ENCODE data around the gene OPA3.

The OPA3 gene

GRCh38 chr19:45560686-45561085 is 23.9 kb downstream of the OPA3 start:
- DNase-seq, result no peak

- DNase-seq, result no peak
Measured at GRCh38 chr19:45560038-45560437, 24.6 kb downstream of the OPA3 start.

GRCh38 chr19:45558399-45558878 is 26.2 kb downstream of the OPA3 start:
- DNase-seq, result peak; percentile 81

GRCh38 chr19:45556835-45557234 is 27.8 kb downstream of the OPA3 start:
- DNase-seq, result no peak

- no peak for DNase-seq
Measured at GRCh38 chr19:45554481-45554880, 30.1 kb downstream of the OPA3 start.

GRCh38 chr19:45553464-45553863 is 31.1 kb downstream of the OPA3 start:
- no peak for DNase-seq

- no peak for DNase-seq
Measured at GRCh38 chr19:45547965-45548609, 36.5 kb downstream of the OPA3 start.

- no peak for DNase-seq
Measured at GRCh38 chr19:45547211-45547770, 37.3 kb downstream of the OPA3 start.

GRCh38 chr19:45542234-45542668 is 42.4 kb downstream of the OPA3 start:
- DNase-seq, result no peak

- no peak for DNase-seq
Measured at GRCh38 chr19:45539459-45539858, 45.1 kb downstream of the OPA3 start.

GRCh38 chr19:45531349-45531748 is 53.3 kb downstream of the OPA3 start:
- DNase-seq, result no peak

- no peak for DNase-seq
Measured at GRCh38 chr19:45529420-45529785, 55.2 kb downstream of the OPA3 start.

- no peak for DNase-seq
Measured at GRCh38 chr19:45528744-45529419, 55.7 kb downstream of the OPA3 start.

GRCh38 chr19:45528149-45528743 is 56.4 kb downstream of the OPA3 start:
- no peak for DNase-seq

- DNase-seq, result no peak
Measured at GRCh38 chr19:45527731-45528130, 56.9 kb downstream of the OPA3 start.

GRCh38 chr19:45526971-45527370 is 57.6 kb downstream of the OPA3 start:
- DNase-seq, result no peak

GRCh38 chr19:45526143-45526542 is 58.5 kb downstream of the OPA3 start:
- no peak for DNase-seq

- DNase-seq, result no peak
Measured at GRCh38 chr19:45524575-45525129, 60.0 kb downstream of the OPA3 start.

GRCh38 chr19:45523642-45524256 is 60.9 kb downstream of the OPA3 start:
- DNase-seq, result peak; percentile 88

GRCh38 chr19:45522010-45522941 is 62.3 kb downstream of the OPA3 start:
- no peak for DNase-seq

GRCh38 chr19:45518469-45518826 is 66.2 kb downstream of the OPA3 start:
- DNase-seq, result no peak

Measured in activated effector memory CD4-positive, alpha-beta T cell treated with anti-CD3 and anti-CD28 coated beads, Interleukin-2, amount 50 U/mL, for 16 hours (primary cell).